ENCODE results near the gene DHTKD1. TPM values are rescaled to one million over a fixed set of nuclear protein-coding genes. Genes with fewer than 3 reads are reported as not detected.
"Not testable (repeated sequence)": the region's sequence is repeated elsewhere in the genome, so short reads cannot be mapped to it uniquely, and the experiment has no call there.

The DHTKD1 gene
- total and polyA plus RNA-seq, 2 donors (not counting 1 experiment from before 2014, with no cell fraction given) = 20.5 to 23.1 TPM

GRCh38 chr10:12081879-12082557, 13.3 kb downstream of the DHTKD1 start:
- Histone ChIP-seq H3K27ac (ENCODE audit: insufficient read depth, low read length) (no peak overlapping the region), H3K4me2 (ENCODE audit: extremely low read depth, insufficient read depth, low read length) (no peak overlapping the region), H3K4me3 (replicated peaks in 1 of 4; ENCODE audit: control extremely low read depth in 1 of 4, insufficient read depth in 1 of 4, low read depth in 3 of 4, low read length in 4 of 4) (no peak overlapping the region), H3K4me1 (ENCODE audit: control insufficient read depth, extremely low read depth, insufficient read depth, low read length) (no peaks in the 10 kb centered on the region), H3K27me3 (ENCODE audit: control insufficient read depth, insufficient read depth, low read length) (no peaks in the 10 kb centered on the region), H4K20me1 (ENCODE audit: control insufficient read depth, extremely low read depth, insufficient read depth, low read length) (no peaks in the 10 kb centered on the region), H3K9me3 (ENCODE audit: control insufficient read depth, insufficient read depth, low read depth, low read length) (no peaks in the 10 kb centered on the region), H3K36me3 (ENCODE audit: control insufficient read depth, insufficient read depth, low read length) (no peaks in the 10 kb centered on the region), H3K79me2 (ENCODE audit: control insufficient read depth, insufficient read depth, low read length) (no peaks in the 10 kb centered on the region), H2AFZ (ENCODE audit: low read length) (no peak overlapping the region), H3K9ac (ENCODE audit: insufficient read depth, low read length) (no peak overlapping the region)
- TF ChIP-seq CTCF (conservative IDR thresholded peaks at IDR 0.05 in 1 of 2, IDR thresholded peaks at IDR 0.05 in 1 of 2; ENCODE audit: low read depth in 1 of 2, low read length in 2 of 2) (no peak), EZH2 (IDR thresholded peaks at IDR 0.05; ENCODE audit: low read length, missing control alignments) (no peak)
- DNase-seq (ENCODE audit: low read depth in 2 of 2) = peak; percentile 42 to 87

- Histone ChIP-seq H2AFZ (ENCODE audit: low read length) (no peak overlapping the region), H3K9me3 (ENCODE audit: control insufficient read depth, insufficient read depth, low read depth, low read length) (no peaks in the 10 kb centered on the region), H3K79me2 (ENCODE audit: control insufficient read depth, insufficient read depth, low read length) (no peaks in the 10 kb centered on the region), H3K9ac (ENCODE audit: insufficient read depth, low read length) (no peak overlapping the region), H3K27ac (ENCODE audit: insufficient read depth, low read length) (no peak overlapping the region), H3K27me3 (ENCODE audit: control insufficient read depth, insufficient read depth, low read length) (no peaks in the 10 kb centered on the region), H3K4me3 (replicated peaks in 1 of 4; ENCODE audit: control extremely low read depth in 1 of 4, insufficient read depth in 1 of 4, low read depth in 3 of 4, low read length in 4 of 4) (no peak overlapping the region), H3K4me2 (ENCODE audit: extremely low read depth, insufficient read depth, low read length) (no peak overlapping the region), H3K4me1 (ENCODE audit: control insufficient read depth, extremely low read depth, insufficient read depth, low read length) (no peaks in the 10 kb centered on the region), H4K20me1 (ENCODE audit: control insufficient read depth, extremely low read depth, insufficient read depth, low read length) (no peaks in the 10 kb centered on the region), H3K36me3 (ENCODE audit: control insufficient read depth, insufficient read depth, low read length) (peaks cover 2% of the 10 kb centered on the region)
- no peak for TF ChIP-seq EZH2 (IDR thresholded peaks at IDR 0.05; ENCODE audit: low read length, missing control alignments)
- TF ChIP-seq CTCF (conservative IDR thresholded peaks at IDR 0.05 in 1 of 2, IDR thresholded peaks at IDR 0.05 in 1 of 2; ENCODE audit: low read depth in 1 of 2, low read length in 2 of 2) = no peak
- DNase-seq (ENCODE audit: low read depth in 2 of 2) = no peak
Measured at GRCh38 chr10:12088919-12089318, 20.2 kb downstream of the DHTKD1 start.

GRCh38 chr10:12091421-12091820, 22.7 kb downstream of the DHTKD1 start:
- no peaks in the 10 kb centered on the region for H4K20me1 ChIP-seq (ENCODE audit: control insufficient read depth, extremely low read depth, insufficient read depth, low read length)
- H3K79me2 ChIP-seq (ENCODE audit: control insufficient read depth, insufficient read depth, low read length) = no peaks in the 10 kb centered on the region
- TF ChIP-seq EZH2 (IDR thresholded peaks at IDR 0.05; ENCODE audit: low read length, missing control alignments) (no peak), CTCF (conservative IDR thresholded peaks at IDR 0.05 in 1 of 2, IDR thresholded peaks at IDR 0.05 in 1 of 2; ENCODE audit: low read depth in 1 of 2, low read length in 2 of 2) (no peak)
- H3K4me3 ChIP-seq (replicated peaks in 1 of 4; ENCODE audit: control extremely low read depth in 1 of 4, insufficient read depth in 1 of 4, low read depth in 3 of 4, low read length in 4 of 4) = no peak overlapping the region
- no peaks in the 10 kb centered on the region for H3K9me3 ChIP-seq (ENCODE audit: control insufficient read depth, insufficient read depth, low read depth, low read length)
- H3K27ac ChIP-seq (ENCODE audit: insufficient read depth, low read length) = no peak overlapping the region
- H3K9ac ChIP-seq (ENCODE audit: insufficient read depth, low read length) = no peak overlapping the region
- H3K4me1 ChIP-seq (ENCODE audit: control insufficient read depth, extremely low read depth, insufficient read depth, low read length) = no peaks in the 10 kb centered on the region
- DNase-seq (ENCODE audit: low read depth in 2 of 2) = no peak
- H3K4me2 ChIP-seq (ENCODE audit: extremely low read depth, insufficient read depth, low read length) = no peak overlapping the region
- no peak overlapping the region for H2AFZ ChIP-seq (ENCODE audit: low read length)
- no peaks in the 10 kb centered on the region for H3K27me3 ChIP-seq (ENCODE audit: control insufficient read depth, insufficient read depth, low read length)
- peaks cover 4% of the 10 kb centered on the region for H3K36me3 ChIP-seq (ENCODE audit: control insufficient read depth, insufficient read depth, low read length)

- H3K27me3 ChIP-seq (ENCODE audit: control insufficient read depth, insufficient read depth, low read length); H3K36me3 ChIP-seq (ENCODE audit: control insufficient read depth, insufficient read depth, low read length); H3K9me3 ChIP-seq (ENCODE audit: control insufficient read depth, insufficient read depth, low read depth, low read length); H3K27ac ChIP-seq (ENCODE audit: insufficient read depth, low read length); DNase-seq (ENCODE audit: low read depth in 2 of 2); H3K4me1 ChIP-seq (ENCODE audit: control insufficient read depth, extremely low read depth, insufficient read depth, low read length); H2AFZ ChIP-seq (ENCODE audit: low read length); H4K20me1 ChIP-seq (ENCODE audit: control insufficient read depth, extremely low read depth, insufficient read depth, low read length); H3K4me3 ChIP-seq (replicated peaks in 1 of 4; ENCODE audit: control extremely low read depth in 1 of 4, insufficient read depth in 1 of 4, low read depth in 3 of 4, low read length in 4 of 4); H3K4me2 ChIP-seq (ENCODE audit: extremely low read depth, insufficient read depth, low read length); H3K9ac ChIP-seq (ENCODE audit: insufficient read depth, low read length); H3K79me2 ChIP-seq (ENCODE audit: control insufficient read depth, insufficient read depth, low read length): not testable (repeated sequence)
Measured at GRCh38 chr10:12097361-12097760, 28.6 kb downstream of the DHTKD1 start.
